Mucosa of descending colon (tissue), 3 donors: ENCODE measurements around the gene AFP. TPM values are rescaled to one million over a fixed set of nuclear protein-coding genes. Genes with fewer than 3 reads are reported as not detected.
A peak's percentile ranks its signal among the peaks of the same experiment; 100 is the strongest.

ENCODE experiments used
- ATAC-seq: fragments of 200-7000 bp; cut with Tn5 transposase; one replicate; pipeline ENCODE4 v1.9.1; 2020; ENCODE audit warnings: mild to moderate bottlenecking, moderate library complexity
- DNase-seq, 3 donors: peaks; one replicate each; pipeline ENCODE4 v3.0.0-alpha.2; 2020
- H3K36me3 ChIP-seq: fragments of 200-600 bp; one replicate; pipeline ENCODE4 v1.8.0; 2021; ENCODE audit warnings: low read depth, mild to moderate bottlenecking
- H3K4me1 ChIP-seq: fragments of 200-600 bp; one replicate; pipeline ENCODE4 v1.8.0; 2021; ENCODE audit warnings: low read depth, mild to moderate bottlenecking
- H3K4me3 ChIP-seq: fragments of 200-600 bp; one replicate; pipeline ENCODE4 v1.8.0; 2021; ENCODE audit warnings: mild to moderate bottlenecking
- H3K9me3 ChIP-seq: fragments of 200-600 bp; one replicate; pipeline ENCODE4 v1.8.0; 2021; ENCODE audit warnings: mild to moderate bottlenecking
- CTCF ChIP-seq: fragments of 200-600 bp; IDR thresholded peaks from one replicate; pipeline ENCODE4 v1.8.0; 2022; ENCODE audit warnings: antibody characterized with exemption, mild to moderate bottlenecking
- intact Hi-C, 2 donors: fragments of 100-400 bp; cut with DNase I in 1 of 2; cut with micrococcal nuclease in 1 of 2; formaldehyde crosslinking; loops; one replicate each; pipeline versions ENCODE4 v1.11.0 to v1.11.1; 2022; cut with DNase I, micrococcal nuclease
- total RNA-seq, 3 donors: library from RNA; stranded (reverse); fragmentation: NEBNext Ultra II Directional in 2 of 3; extraction: Animal tissue kit (Norgen Biotek cat#: 25700) in 2 of 3; gene quantifications; one replicate each; pipeline versions ENCODE4 v1.2.1 to v1.2.4, GENCODE V29; 2021 to 2023
- donor health status: DM: no; HTN: no; CAD: no; lungs with moderate emphysema.
- donor health status: DM: no; HTN: no; CAD: no.
- donor health status: DM: no; HTN: yes; CAD: no.

The AFP gene
- total RNA-seq, 3 donors from 2014 or later, result not detected

GRCh38 chr4:73486497-73486896, 50.5 kb downstream of the AFP start:
- intact Hi-C loops, result no loop called here
- H3K9me3 ChIP-seq, result no peaks in the 10 kb centered on the region
- H3K4me3 ChIP-seq, result no peak overlapping the region
- no peaks in the 10 kb centered on the region for H3K4me1 ChIP-seq
- H3K36me3 ChIP-seq, result no peaks in the 10 kb centered on the region
- TF ChIP-seq CTCF, result no peak
- ATAC-seq, result no peak
- no peak for DNase-seq

- H3K9me3 ChIP-seq, result no peaks in the 10 kb centered on the region
- DNase-seq (no peak), ATAC-seq (no peak)
- H3K4me1 ChIP-seq, result no peaks in the 10 kb centered on the region
- H3K4me3 ChIP-seq, result no peak overlapping the region
- intact Hi-C loops, result no loop called here
- H3K36me3 ChIP-seq, result no peaks in the 10 kb centered on the region
- no peak for TF ChIP-seq CTCF
Observed at GRCh38 chr4:73487233-73487632, 51.2 kb downstream of the AFP start.

GRCh38 chr4:73499996-73500765, 64.2 kb downstream of the AFP start:
- Histone ChIP-seq H3K36me3 (no peaks in the 10 kb centered on the region), H3K9me3 (no peaks in the 10 kb centered on the region), H3K4me3 (no peak overlapping the region), H3K4me1 (no peaks in the 10 kb centered on the region)
- no peak for DNase-seq
- peak; percentile 79 for ATAC-seq
- TF ChIP-seq CTCF, result no peak
- intact Hi-C loops, result no loop called here

GRCh38 chr4:73501664-73502265, 65.7 kb downstream of the AFP start:
- ATAC-seq (no peak), DNase-seq (no peak)
- intact Hi-C loops, result no loop called here
- H3K4me3 ChIP-seq, result no peak overlapping the region
- TF ChIP-seq CTCF, result no peak
- no peaks in the 10 kb centered on the region for H3K9me3 ChIP-seq
- no peaks in the 10 kb centered on the region for H3K36me3 ChIP-seq
- no peaks in the 10 kb centered on the region for H3K4me1 ChIP-seq

GRCh38 chr4:73505567-73505966, 69.5 kb downstream of the AFP start:
- intact Hi-C loops, result no loop called here
- H3K36me3 ChIP-seq, result no peaks in the 10 kb centered on the region
- H3K4me3 ChIP-seq, result no peak overlapping the region
- DNase-seq (no peak), ATAC-seq (no peak)
- no peak for TF ChIP-seq CTCF
- H3K9me3 ChIP-seq, result no peaks in the 10 kb centered on the region
- no peaks in the 10 kb centered on the region for H3K4me1 ChIP-seq

Other genes with a start within 250 kb of the AFP start
- gene ANKRD17, start 177.4 kb upstream of the AFP start, total RNA-seq, result 10 to 100 TPM; 62.4 to 75.3 (median 70.4) TPM
- gene ALB, start 31.9 kb upstream of the AFP start, total RNA-seq, result 1 to 10 TPM in 1 of 3 donors, not detected in 2; 8.2 TPM
- not detected for gene AFM, start 45.5 kb downstream of the AFP start, total RNA-seq
- gene RASSF6, start 184.2 kb downstream of the AFP start, total RNA-seq, result 10 to 100 TPM; 15.1 to 41.1 (median 27.1) TPM